ENCODE results near the gene NSMCE4A.
A peak's percentile ranks its signal among the peaks of the same experiment; 100 is the strongest.
"Not testable (repeated sequence)": the region's sequence is repeated elsewhere in the genome, so short reads cannot be mapped to it uniquely, and the experiment has no call there.

Gene NSMCE4A

GRCh38 chr10:121974535-121975294 is at the start of gene NSMCE4A:
TSS of gene NSMCE4A (minus strand) at chr10:121975217. CDS start at chr10:121975165, 52 bp downstream.
- peak; percentile 93 for TF ChIP-seq CTCF (IDR thresholded peaks at IDR 0.05)
- no peak for TF ChIP-seq ZFX (IDR thresholded peaks at IDR 0.05; ENCODE audit: borderline replicate concordance)

GRCh38 chr10:122023257-122023656 is 48.2 kb upstream of the NSMCE4A start:
- H3K27ac ChIP-seq = not testable (repeated sequence)

More at GRCh38 chr10:121974535-121975294, at the start of gene NSMCE4A:
- H3K27ac ChIP-seq = peak within 1 kb of the TSS; percentile 97

GRCh38 chr10:122022276-122022675 is 47.3 kb upstream of the NSMCE4A start:
- no peak overlapping the region for H3K27ac ChIP-seq
- TF ChIP-seq ZFX (IDR thresholded peaks at IDR 0.05; ENCODE audit: borderline replicate concordance) = no peak
- no peak for TF ChIP-seq CTCF (IDR thresholded peaks at IDR 0.05)

- TF ChIP-seq ZFX (IDR thresholded peaks at IDR 0.05; ENCODE audit: borderline replicate concordance) (no peak), CTCF (IDR thresholded peaks at IDR 0.05) (no peak)
- H3K27ac ChIP-seq = no peak overlapping the region
These were observed 46.8 kb upstream of the NSMCE4A start for GRCh38 chr10:122021828-122022227.

- TF ChIP-seq ZFX (IDR thresholded peaks at IDR 0.05; ENCODE audit: borderline replicate concordance) (no peak), CTCF (IDR thresholded peaks at IDR 0.05) (no peak)
- no peak overlapping the region for H3K27ac ChIP-seq
These were observed 46.4 kb upstream of the NSMCE4A start for GRCh38 chr10:122021379-122021778.

GRCh38 chr10:122020226-122020625 is 45.2 kb upstream of the NSMCE4A start:
- peak overlapping the region; percentile 92 for H3K27ac ChIP-seq
- TF ChIP-seq ZFX (IDR thresholded peaks at IDR 0.05; ENCODE audit: borderline replicate concordance) = no peak
- TF ChIP-seq CTCF (IDR thresholded peaks at IDR 0.05) = no peak

- TF ChIP-seq ZFX (IDR thresholded peaks at IDR 0.05; ENCODE audit: borderline replicate concordance) (no peak), CTCF (IDR thresholded peaks at IDR 0.05) (no peak)
- peak overlapping the region; percentile 92 for H3K27ac ChIP-seq
These were observed 44.5 kb upstream of the NSMCE4A start for GRCh38 chr10:122019414-122019975.
